ENCODE measurements around the gene CTRL. TPM values are rescaled to one million over a fixed set of nuclear protein-coding genes. Genes with fewer than 3 reads are reported as not detected.

CTRL gene
- total RNA-seq, 4 donors from 2014 or later, result 0.87 to 3.6 (median 1.6) TPM

GRCh38 chr16:67893743-67894399, 37.8 kb downstream of the CTRL start:
- Histone ChIP-seq H3K27me3 (no peaks in the 10 kb centered on the region), H3K4me3 (peak overlapping the region; percentile 64 to 98 (median 76)), H3K9me3 (no peaks in the 10 kb centered on the region), H3K36me3 (no peaks in the 10 kb centered on the region), H3K4me1 (peaks cover 3 to 60% (median 32%) of the 10 kb centered on the region in 4 donors), H3K27ac (peak overlapping the region; percentile 82 to 99 (median 94))
- TF ChIP-seq POLR2A (IDR thresholded peaks at IDR 0.05), result no peak
- TF ChIP-seq CTCF (IDR thresholded peaks at IDR 0.05), result no peak
- no peak for TF ChIP-seq EP300 (IDR thresholded peaks at IDR 0.05)
- 20 to 23% methylated on average over 14 of the region's 14 CpGs for whole genome bisulfite sequencing, 2 donors
- no peak for DNase-seq (ENCODE audit: low spot score in 2 of 2)

GRCh38 chr16:67892899-67893742, 38.5 kb downstream of the CTRL start, which contains the start of gene PSKH1:
Gene PSKH1, plus strand, starts transcription at chr16:67893254. Its CDS starts 15,496 bp downstream, at chr16:67908750.
- peaks cover 3 to 53% (median 32%) of the 10 kb centered on the region in 4 donors for H3K4me1 ChIP-seq
- peak; percentile 94 to 95 for DNase-seq (ENCODE audit: low spot score in 2 of 2)
- peak within 1 kb of the TSS; percentile 82 to 99 (median 94) for H3K27ac ChIP-seq
- no peaks in the 10 kb centered on the region for H3K36me3 ChIP-seq
- WGBS, 2 donors, result 1% methylated on average over 30 to 54 of the region's 90 CpGs
- no peaks in the 10 kb centered on the region for H3K9me3 ChIP-seq
- peak within 1 kb of the TSS; percentile 64 to 98 (median 76) for H3K4me3 ChIP-seq
- TF ChIP-seq CTCF (IDR thresholded peaks at IDR 0.05) (peak in 1 of 5 experiments; percentile 42), POLR2A (IDR thresholded peaks at IDR 0.05) (peak; percentile 60 to 92), EP300 (IDR thresholded peaks at IDR 0.05) (peak; percentile 50 to 76)
- no peaks in the 10 kb centered on the region for H3K27me3 ChIP-seq

- no peak for TF ChIP-seq CTCF (IDR thresholded peaks at IDR 0.05)
- TF ChIP-seq EP300 (IDR thresholded peaks at IDR 0.05), result no peak
- no peak for TF ChIP-seq POLR2A (IDR thresholded peaks at IDR 0.05)
- 56 to 60% methylated on average over 5 of the region's 5 CpGs for WGBS, 2 donors
- DNase-seq (ENCODE audit: low spot score in 2 of 2), result no peak
- H3K9me3 ChIP-seq, result no peaks in the 10 kb centered on the region
- no peaks in the 10 kb centered on the region for H3K27me3 ChIP-seq
- H3K4me1 ChIP-seq, result peaks cover 3 to 45% (median 26%) of the 10 kb centered on the region in 4 donors
- peak overlapping the region; percentile 82 to 99 (median 88) for H3K27ac ChIP-seq
- H3K36me3 ChIP-seq, result no peaks in the 10 kb centered on the region
- H3K4me3 ChIP-seq, result peak overlapping the region in 3 of 4 donors; percentile 72 to 98 (median 81)
Observed at GRCh38 chr16:67892375-67892774, 39.3 kb downstream of the CTRL start.

GRCh38 chr16:67888331-67888730, 43.3 kb downstream of the CTRL start:
- no peak overlapping the region for H3K27ac ChIP-seq
- no peaks in the 10 kb centered on the region for H3K9me3 ChIP-seq
- peaks cover 0 to 23% (median 7%) of the 10 kb centered on the region in 4 donors for H3K4me1 ChIP-seq
- 73 to 78% methylated on average over 3 of the region's 3 CpGs for WGBS, 2 donors
- DNase-seq (ENCODE audit: low spot score in 2 of 2), result no peak
- no peak for TF ChIP-seq CTCF (IDR thresholded peaks at IDR 0.05)
- TF ChIP-seq POLR2A (IDR thresholded peaks at IDR 0.05), result no peak
- no peak for TF ChIP-seq EP300 (IDR thresholded peaks at IDR 0.05)
- no peaks in the 10 kb centered on the region for H3K27me3 ChIP-seq
- H3K4me3 ChIP-seq, result no peak overlapping the region
- H3K36me3 ChIP-seq, result peaks cover 0 to 27% (median 0%) of the 10 kb centered on the region in 3 donors
